Upper lobe of left lung (tissue), 6 donors: ENCODE data around the gene COX17. TPM values are rescaled to one million over a fixed set of nuclear protein-coding genes. Genes with fewer than 3 reads are reported as not detected.

Experiments used
- ATAC-seq, 2 donors: fragments of 200-7000 bp; cut with Tn5 transposase; one replicate each; pipeline ENCODE4 v1.9.1; 2022; ENCODE audit warnings: mild to moderate bottlenecking in 2 of 2, moderate library complexity in 2 of 2; ENCODE audit not compliant: low FRiP score in 2 of 2
- DNase-seq, 2 donors: peaks; one replicate each; pipeline ENCODE4 v3.0.0-alpha.2; 2019 to 2020
- H3K27ac ChIP-seq, 4 donors: fragments of 200-600 bp; sonication (generic); one replicate each; pipeline ENCODE4 v1.5.1; 2016 to 2019
- H3K27me3 ChIP-seq, 4 donors: fragments of 200-600 bp; sonication (generic); one replicate each; pipeline ENCODE4 v1.5.1; 2017 to 2019
- H3K36me3 ChIP-seq, 4 donors: fragments of 200-600 bp; sonication (generic); one replicate each; pipeline ENCODE4 v1.5.1; 2016 to 2019
- H3K4me1 ChIP-seq, 4 donors: fragments of 200-600 bp; sonication (generic); one replicate each; pipeline ENCODE4 v1.5.1; 2018 to 2019
- H3K4me3 ChIP-seq, 4 donors: fragments of 200-600 bp; sonication (generic); one replicate each; pipeline ENCODE4 v1.5.1; 2017 to 2019; ENCODE audit warnings: mild to moderate bottlenecking in 2 of 4, moderate library complexity in 1 of 4
- H3K9me3 ChIP-seq, 4 donors: fragments of 200-600 bp; sonication (generic); one replicate each; pipeline ENCODE4 v1.5.1; 2018 to 2019
- EP300 ChIP-seq, 4 donors: sonication (generic); formaldehyde crosslinking; IDR thresholded peaks; one replicate each; pipeline ENCODE4 v1.5.1; 2017; ENCODE audit warnings: antibody characterized with exemption in 4 of 4, control low read depth in 2 of 4
- POLR2A ChIP-seq, 4 donors: fragments of 450-650 bp; IDR thresholded peaks; one replicate each; pipeline ENCODE4 v1.5.1; 2016 to 2017; ENCODE audit warnings: antibody characterized with exemption in 4 of 4, mild to moderate bottlenecking in 2 of 4
- POLR2AphosphoS5 ChIP-seq, 2 donors: sonication (generic); formaldehyde crosslinking; IDR thresholded peaks; one replicate each; pipeline ENCODE4 v1.5.1; 2017; ENCODE audit warnings: antibody characterized with exemption in 2 of 2
- WGBS, 2 donors: methylation state at CpG; one replicate each; pipeline ENCODE4 v1.1.5; 2017 to 2018; 5-methylcytosine and 5-hydroxymethylcytosine counted together
- total RNA-seq, 6 donors: library from RNA; depleted of rRNA in 4 of 6; stranded (reverse); fragments of >200 nt in 4 of 6; gene quantifications; one replicate each; pipeline versions ENCODE4 v1.1.0 to v1.2.1, GENCODE V29; 2016 to 2021
- TF ChIP-seq, protein P1 (sequence below), 6 experiments: fragments of 450-650 bp in 4 of 6; fragments of 200-600 bp in 2 of 6; sonication (generic) in 2 of 6; IDR thresholded peaks; one replicate each; pipeline ENCODE4 v1.5.1; 2016 to 2019; ENCODE audit warnings: antibody characterized with exemption in 6 of 6
- donor health status: DM: no; HTN: no; CAD: no; lungs with moderate emphysema.
- donor health status: DM: no; HTN: yes; CAD: no; lungs with severe emphysema.

The COX17 gene
- total RNA-seq, 6 donors from 2014 or later: 32.3 to 60.8 (median 51.8) TPM

DNA sequence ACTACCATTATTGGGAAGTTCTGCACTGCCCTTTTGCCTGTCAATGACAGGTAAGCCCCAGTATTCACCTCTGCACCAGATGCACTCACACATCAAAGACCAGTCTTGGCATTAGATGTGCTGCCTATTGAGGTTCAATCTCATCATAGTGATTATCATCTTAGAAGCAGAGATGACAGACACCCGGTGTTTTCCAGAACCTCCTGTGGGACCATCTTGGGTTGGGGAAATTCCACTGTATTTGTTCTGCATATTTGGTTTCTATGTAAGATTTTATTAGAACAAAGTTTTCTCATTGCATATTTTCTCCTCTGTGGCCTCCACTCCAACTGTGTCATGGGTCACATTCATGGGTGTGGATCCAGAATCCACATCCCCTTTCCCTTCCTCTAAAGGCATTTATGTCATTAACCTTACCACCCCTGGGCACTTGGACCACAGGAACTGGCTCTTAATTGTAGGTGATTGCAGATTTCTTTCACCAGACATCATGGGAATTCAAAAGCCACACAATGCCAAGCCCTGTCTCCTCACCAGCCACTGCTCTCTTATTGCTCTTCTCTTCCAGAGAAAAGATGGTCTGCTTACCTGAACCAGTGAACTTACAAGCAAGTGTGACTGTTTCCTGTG lies 48.3 kb downstream of the COX17 start:
- ATAC-seq (peak in 1 of 2 donors; percentile 54), DNase-seq (no peak)
- H3K4me3 ChIP-seq: no peak overlapping the region
- H3K27ac ChIP-seq: peak overlapping the region in 3 of 4 donors; percentile 21 to 52 (median 28)
- H3K9me3 ChIP-seq: no peaks in the 10 kb centered on the region
- WGBS, 2 donors: 53 to 77% methylated on average over 1 of the region's 1 CpG
- H3K36me3 ChIP-seq: no peaks in the 10 kb centered on the region
- H3K4me1 ChIP-seq: peaks cover 26 to 34% (median 28%) of the 10 kb centered on the region in 4 donors
- TF ChIP-seq, protein P1, sequence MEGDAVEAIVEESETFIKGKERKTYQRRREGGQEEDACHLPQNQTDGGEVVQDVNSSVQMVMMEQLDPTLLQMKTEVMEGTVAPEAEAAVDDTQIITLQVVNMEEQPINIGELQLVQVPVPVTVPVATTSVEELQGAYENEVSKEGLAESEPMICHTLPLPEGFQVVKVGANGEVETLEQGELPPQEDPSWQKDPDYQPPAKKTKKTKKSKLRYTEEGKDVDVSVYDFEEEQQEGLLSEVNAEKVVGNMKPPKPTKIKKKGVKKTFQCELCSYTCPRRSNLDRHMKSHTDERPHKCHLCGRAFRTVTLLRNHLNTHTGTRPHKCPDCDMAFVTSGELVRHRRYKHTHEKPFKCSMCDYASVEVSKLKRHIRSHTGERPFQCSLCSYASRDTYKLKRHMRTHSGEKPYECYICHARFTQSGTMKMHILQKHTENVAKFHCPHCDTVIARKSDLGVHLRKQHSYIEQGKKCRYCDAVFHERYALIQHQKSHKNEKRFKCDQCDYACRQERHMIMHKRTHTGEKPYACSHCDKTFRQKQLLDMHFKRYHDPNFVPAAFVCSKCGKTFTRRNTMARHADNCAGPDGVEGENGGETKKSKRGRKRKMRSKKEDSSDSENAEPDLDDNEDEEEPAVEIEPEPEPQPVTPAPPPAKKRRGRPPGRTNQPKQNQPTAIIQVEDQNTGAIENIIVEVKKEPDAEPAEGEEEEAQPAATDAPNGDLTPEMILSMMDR (IDR thresholded peaks at IDR 0.05): no peak
- TF ChIP-seq POLR2AphosphoS5 (IDR thresholded peaks at IDR 0.05) (peak in 1 of 2 donors; percentile 34), EP300 (IDR thresholded peaks at IDR 0.05) (peak in 1 of 4 donors; percentile 21), POLR2A (IDR thresholded peaks at IDR 0.05) (peak in 1 of 4 donors; percentile 25)
- no peaks in the 10 kb centered on the region for H3K27me3 ChIP-seq

DNA sequence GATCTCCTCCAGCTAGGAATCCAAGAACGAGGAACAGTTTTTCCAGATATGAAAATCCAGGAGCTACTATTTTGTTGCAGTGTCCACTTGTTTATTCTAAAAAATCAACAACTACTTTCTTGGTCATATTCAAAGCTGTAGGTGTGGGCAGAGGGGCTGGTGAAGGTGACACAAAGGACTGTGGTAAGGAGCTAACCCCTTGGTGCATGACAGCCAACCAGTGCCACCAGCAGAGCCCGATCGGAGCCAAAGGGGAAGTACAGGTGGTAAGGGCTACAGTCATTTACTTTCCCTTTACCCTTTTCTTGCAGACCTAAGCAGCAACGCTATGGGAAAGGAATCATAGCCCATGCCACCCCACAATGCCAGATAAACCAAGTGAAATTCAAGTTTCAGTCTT lies 48.8 kb downstream of the COX17 start:
- TF ChIP-seq EP300 (IDR thresholded peaks at IDR 0.05): no peak
- Histone ChIP-seq H3K27me3 (no peaks in the 10 kb centered on the region), H3K4me3 (no peak overlapping the region), H3K36me3 (no peaks in the 10 kb centered on the region), H3K4me1 (peaks cover 26 to 34% (median 28%) of the 10 kb centered on the region in 4 donors), H3K9me3 (no peaks in the 10 kb centered on the region), H3K27ac (peak overlapping the region in 2 of 4 donors; percentile 21 to 52)
- WGBS, 2 donors: 66 to 72% methylated on average over 4 of the region's 4 CpGs
- ATAC-seq: no peak
- no peak for DNase-seq

DNA sequence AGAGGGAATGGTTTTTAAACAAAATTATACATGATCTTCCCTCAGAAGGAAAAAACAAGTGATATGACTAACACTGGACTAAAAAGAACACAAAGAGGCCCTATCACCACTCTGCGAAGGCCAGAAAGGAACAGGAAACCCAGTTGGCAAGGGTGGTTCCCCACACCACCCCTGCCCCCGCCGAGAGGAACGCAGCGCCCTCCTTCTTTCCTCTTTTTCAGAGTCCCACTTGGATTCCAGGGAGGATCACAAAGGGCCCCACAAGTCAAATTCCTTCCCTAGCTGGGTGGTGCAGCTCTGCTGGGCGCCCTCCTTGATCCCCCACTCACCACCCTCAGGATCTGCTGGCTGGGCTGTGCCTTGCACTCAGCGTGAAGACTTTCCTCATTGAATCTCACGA lies 49.7 kb downstream of the COX17 start:
- H3K4me1 ChIP-seq: peaks cover 26 to 34% (median 28%) of the 10 kb centered on the region in 4 donors
- no peaks in the 10 kb centered on the region for H3K36me3 ChIP-seq
- WGBS, 2 donors: 48% methylated on average over 8 of the region's 8 CpGs
- no peak overlapping the region for H3K4me3 ChIP-seq
- H3K27ac ChIP-seq: peak overlapping the region; percentile 16 to 52 (median 31)
- no peaks in the 10 kb centered on the region for H3K9me3 ChIP-seq
- no peaks in the 10 kb centered on the region for H3K27me3 ChIP-seq
- TF ChIP-seq POLR2AphosphoS5 (IDR thresholded peaks at IDR 0.05) (no peak), EP300 (IDR thresholded peaks at IDR 0.05) (no peak), POLR2A (IDR thresholded peaks at IDR 0.05) (no peak)
- TF ChIP-seq, protein P1 (IDR thresholded peaks at IDR 0.05): no peak
- DNase-seq (peak; percentile 53 to 58), ATAC-seq (peak in 1 of 2 donors; percentile 54)

DNA sequence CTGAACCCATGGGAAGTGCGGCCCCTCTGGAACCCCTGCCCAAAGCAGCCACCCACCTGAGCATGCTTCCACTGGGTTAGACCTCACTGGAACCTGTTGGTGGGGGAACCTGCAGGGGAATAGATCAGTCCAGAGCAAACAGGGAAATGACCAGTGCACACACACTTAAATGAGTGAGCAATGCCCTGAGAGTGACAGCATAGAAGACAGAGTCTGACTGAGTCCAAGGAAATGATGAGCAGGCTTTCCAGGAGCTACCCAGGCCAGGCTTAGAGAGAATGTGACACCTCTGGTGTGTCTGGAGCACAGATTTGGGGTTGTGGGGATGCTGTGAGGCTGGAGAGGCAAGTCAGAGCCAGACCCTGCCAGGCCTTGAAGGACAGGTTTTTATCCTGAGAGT lies 51.0 kb downstream of the COX17 start:
- H3K27me3 ChIP-seq: no peaks in the 10 kb centered on the region
- ATAC-seq: no peak

DNA sequence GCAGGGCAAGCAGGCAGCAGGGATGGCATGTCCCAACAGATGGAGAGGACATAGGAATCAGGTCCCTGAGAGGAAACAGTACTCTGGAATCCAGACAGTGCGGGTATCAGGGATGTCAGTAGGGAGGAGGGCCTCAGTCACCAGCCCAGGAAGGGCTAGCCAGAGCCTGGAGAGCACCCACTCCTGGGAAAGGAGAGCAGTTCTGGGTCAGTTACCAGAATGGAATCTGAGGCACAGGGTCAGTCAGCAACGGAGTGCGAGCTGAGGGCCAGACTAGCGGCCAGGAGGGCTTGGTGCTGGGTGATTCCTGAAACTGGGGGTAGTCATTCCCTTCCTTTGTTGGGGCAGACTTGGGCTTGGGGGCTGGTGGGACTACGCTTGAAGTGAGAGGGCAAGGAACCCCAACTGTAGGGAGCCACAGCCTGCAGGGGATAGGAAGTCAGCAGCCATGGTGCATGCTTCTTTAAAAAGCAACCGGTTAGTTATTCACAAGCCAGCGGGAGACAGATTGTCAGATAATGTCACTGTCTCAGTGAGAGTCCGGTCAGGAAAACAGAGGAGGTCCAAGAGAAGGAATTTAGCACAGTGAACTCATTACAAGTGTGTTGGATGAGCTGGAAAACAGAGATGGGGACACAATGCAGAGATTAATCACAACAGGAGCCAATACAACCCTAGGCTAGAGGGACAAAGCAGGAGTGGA lies 51.6 kb downstream of the COX17 start:
- Histone ChIP-seq H3K27ac (peak overlapping the region in 2 of 4 donors; percentile 18 to 55), H3K4me1 (peaks cover 22 to 30% (median 26%) of the 10 kb centered on the region in 4 donors), H3K27me3 (no peaks in the 10 kb centered on the region), H3K36me3 (no peaks in the 10 kb centered on the region), H3K9me3 (no peaks in the 10 kb centered on the region), H3K4me3 (no peak overlapping the region)
- TF ChIP-seq POLR2AphosphoS5 (IDR thresholded peaks at IDR 0.05): no peak
- TF ChIP-seq, protein P1 (IDR thresholded peaks at IDR 0.05): no peak
- no peak for TF ChIP-seq POLR2A (IDR thresholded peaks at IDR 0.05)
- TF ChIP-seq EP300 (IDR thresholded peaks at IDR 0.05): no peak
- WGBS, 2 donors: 72 to 75% methylated on average over 8 of the region's 8 CpGs
- no peak for ATAC-seq
- no peak for DNase-seq

More for the DNA sequence above, 51.0 kb downstream of the COX17 start:
- H3K27ac ChIP-seq: peak overlapping the region in 2 of 4 donors; percentile 18 to 21
- TF ChIP-seq, protein P1 (IDR thresholded peaks at IDR 0.05): no peak
- TF ChIP-seq POLR2A (IDR thresholded peaks at IDR 0.05) (no peak), POLR2AphosphoS5 (IDR thresholded peaks at IDR 0.05) (no peak)
- H3K4me3 ChIP-seq: no peak overlapping the region
- no peaks in the 10 kb centered on the region for H3K9me3 ChIP-seq
- peaks cover 26 to 34% (median 28%) of the 10 kb centered on the region in 4 donors for H3K4me1 ChIP-seq
- WGBS, 2 donors: 67 to 79% methylated on average over 1 of the region's 1 CpG
- H3K36me3 ChIP-seq: no peaks in the 10 kb centered on the region
- DNase-seq: no peak
